ENCODE measurements around the gene KRTAP1-1. TPM values are rescaled to one million over a fixed set of nuclear protein-coding genes. Genes with fewer than 3 reads are reported as not detected.

Gene KRTAP1-1
- total and polyA plus RNA-seq, 7 donors, result not detected

GRCh38 chr17:40995116-40995515, 46.1 kb downstream of the KRTAP1-1 start:
- Histone ChIP-seq H3K4me3 (no peak overlapping the region), H3K4me1 (no peaks in the 10 kb centered on the region), H3K9me3 (no peaks in the 10 kb centered on the region), H3K27ac (no peak overlapping the region), H3K27me3 (ENCODE audit: insufficient read depth in 3 of 3, low read length in 2 of 3) (peaks cover 0 to 5% (median 4%) of the 10 kb centered on the region in 3 donors), H3K36me3 (ENCODE audit: insufficient read depth in 1 of 2, low read depth in 1 of 2) (no peaks in the 10 kb centered on the region)
- ATAC-seq (no peak), DNase-seq (no peak)
- 63 to 74% (median 64%) methylated on average over 1 of the region's 1 CpG for WGBS, 3 donors
- TF ChIP-seq CTCF (IDR thresholded peaks at IDR 0.05), result no peak
- intact Hi-C loops (cut with DNase I), result no loop called here

- H3K27ac ChIP-seq, result no peak within 1 kb of the TSS
- H3K36me3 ChIP-seq (ENCODE audit: insufficient read depth in 1 of 2, low read depth in 1 of 2), result no peaks in the 10 kb centered on the region
- no peak within 1 kb of the TSS for H3K4me3 ChIP-seq
- intact Hi-C loops (cut with DNase I), result no loop called here
- WGBS, 3 donors, result 28 to 35% (median 28%) methylated on average over 4 of the region's 4 CpGs
- no peak for TF ChIP-seq CTCF (IDR thresholded peaks at IDR 0.05)
- peaks cover 0 to 4% (median 0%) of the 10 kb centered on the region in 3 donors for H3K27me3 ChIP-seq (ENCODE audit: insufficient read depth in 3 of 3, low read length in 2 of 3)
- no peaks in the 10 kb centered on the region for H3K4me1 ChIP-seq
- DNase-seq (no peak), ATAC-seq (no peak)
- no peaks in the 10 kb centered on the region for H3K9me3 ChIP-seq
These were observed 47.4 kb downstream of the KRTAP1-1 start, which contains the start of gene KRTAP3-3 for GRCh38 chr17:40993839-40994238. KRTAP3-3 (minus strand) TSS chr17:40994164; CDS start chr17:40994097, 67 bp downstream.

- no peak overlapping the region for H3K4me3 ChIP-seq
- no peak for ATAC-seq
- peaks cover 0 to 4% (median 0%) of the 10 kb centered on the region in 3 donors for H3K27me3 ChIP-seq (ENCODE audit: insufficient read depth in 3 of 3, low read length in 2 of 3)
- H3K9me3 ChIP-seq, result no peaks in the 10 kb centered on the region
- no peak for TF ChIP-seq CTCF (IDR thresholded peaks at IDR 0.05)
- 93 to 95% (median 94%) methylated on average over 2 of the region's 2 CpGs for WGBS, 3 donors
- no peak for DNase-seq
- intact Hi-C loops (cut with DNase I), result no loop called here
- H3K27ac ChIP-seq, result no peak overlapping the region
- no peaks in the 10 kb centered on the region for H3K36me3 ChIP-seq (ENCODE audit: insufficient read depth in 1 of 2, low read depth in 1 of 2)
- H3K4me1 ChIP-seq, result no peaks in the 10 kb centered on the region
These were observed 48.2 kb downstream of the KRTAP1-1 start for GRCh38 chr17:40993084-40993483.

- no peak for ATAC-seq
- 61 to 79% (median 72%) methylated on average over 3 of the region's 3 CpGs for WGBS, 3 donors
These were observed 48.6 kb downstream of the KRTAP1-1 start for GRCh38 chr17:40992666-40993065.

More at GRCh38 chr17:40992666-40993065, 48.6 kb downstream of the KRTAP1-1 start:
- intact Hi-C loops (cut with DNase I), result no loop called here
- no peak overlapping the region for H3K27ac ChIP-seq
- H3K9me3 ChIP-seq, result no peaks in the 10 kb centered on the region
- H3K27me3 ChIP-seq (ENCODE audit: insufficient read depth in 3 of 3, low read length in 2 of 3), result peaks cover 0 to 4% (median 0%) of the 10 kb centered on the region in 3 donors
- no peaks in the 10 kb centered on the region for H3K36me3 ChIP-seq (ENCODE audit: insufficient read depth in 1 of 2, low read depth in 1 of 2)
- no peaks in the 10 kb centered on the region for H3K4me1 ChIP-seq
- no peak overlapping the region for H3K4me3 ChIP-seq
- no peak for TF ChIP-seq CTCF (IDR thresholded peaks at IDR 0.05)
- DNase-seq, result no peak

Other genes starting within 250 kb of the KRTAP1-1 start
Only the 30 nearest of the 37 such genes appear.
- not detected for gene KRT12, start 174.2 kb downstream of the KRTAP1-1 start, total RNA-seq
- not detected for gene KRT12, start 174.2 kb downstream of the KRTAP1-1 start, polyA plus RNA-seq
- gene KRT20, start 156.2 kb downstream of the KRTAP1-1 start, total RNA-seq, result under 1 TPM in 1 of 4 donors, not detected in 3; 0.21 TPM
- under 1 TPM in 2 of 3 donors, not detected in 1; 0.08 to 0.35 TPM for gene KRT20, start 156.2 kb downstream of the KRTAP1-1 start, polyA plus RNA-seq
- 1 to 10 TPM in 1 of 4 donors, under 1 TPM in 1, not detected in 2; 0.25 to 1.5 TPM for gene KRT23, start 103.8 kb downstream of the KRTAP1-1 start, total RNA-seq
- gene KRT23, start 103.8 kb downstream of the KRTAP1-1 start, polyA plus RNA-seq, result under 1 TPM in 1 of 3 donors, not detected in 2; 0.03 TPM
- gene KRT39, start 74.5 kb downstream of the KRTAP1-1 start, total RNA-seq, result not detected
- gene KRT39, start 74.5 kb downstream of the KRTAP1-1 start, polyA plus RNA-seq, result not detected
- gene KRT40, start 57.1 kb downstream of the KRTAP1-1 start, total RNA-seq, result not detected
- gene KRT40, start 57.1 kb downstream of the KRTAP1-1 start, polyA plus RNA-seq, result not detected
- gene KRTAP3-3, start 47.3 kb downstream of the KRTAP1-1 start, total RNA-seq, result not detected
- gene KRTAP3-3, start 47.3 kb downstream of the KRTAP1-1 start, polyA plus RNA-seq, result not detected
- not detected for gene KRTAP3-2, start 41.5 kb downstream of the KRTAP1-1 start, total RNA-seq
- not detected for gene KRTAP3-2, start 41.5 kb downstream of the KRTAP1-1 start, polyA plus RNA-seq
- gene KRTAP3-1, start 32.3 kb downstream of the KRTAP1-1 start, total RNA-seq, result not detected
- not detected for gene KRTAP3-1, start 32.3 kb downstream of the KRTAP1-1 start, polyA plus RNA-seq
- gene KRTAP1-5, start 14.2 kb downstream of the KRTAP1-1 start, total RNA-seq, result not detected
- gene KRTAP1-5, start 14.2 kb downstream of the KRTAP1-1 start, polyA plus RNA-seq, result not detected
- gene KRTAP1-4, start 11.3 kb downstream of the KRTAP1-1 start, total RNA-seq, result not detected
- gene KRTAP1-4, start 11.3 kb downstream of the KRTAP1-1 start, polyA plus RNA-seq, result not detected
- gene KRTAP1-3, start 6.6 kb downstream of the KRTAP1-1 start, total RNA-seq, result not detected
- not detected for gene KRTAP1-3, start 6.6 kb downstream of the KRTAP1-1 start, polyA plus RNA-seq
- gene KRTAP2-1, start 5.9 kb upstream of the KRTAP1-1 start, total RNA-seq, result not detected
- gene KRTAP2-1, start 5.9 kb upstream of the KRTAP1-1 start, polyA plus RNA-seq, result not detected
- gene KRTAP2-2, start 13.8 kb upstream of the KRTAP1-1 start, total RNA-seq, result not detected
- gene KRTAP2-2, start 13.8 kb upstream of the KRTAP1-1 start, polyA plus RNA-seq, result not detected
- gene KRTAP2-3, start 18.7 kb upstream of the KRTAP1-1 start, total RNA-seq, result not detected
- not detected for gene KRTAP2-3, start 18.7 kb upstream of the KRTAP1-1 start, polyA plus RNA-seq
- gene KRTAP2-4, start 24.4 kb upstream of the KRTAP1-1 start, total RNA-seq, result not detected
- gene KRTAP2-4, start 24.4 kb upstream of the KRTAP1-1 start, polyA plus RNA-seq, result not detected
- gene KRTAP4-7, start 42.7 kb upstream of the KRTAP1-1 start, total RNA-seq, result not detected
- gene KRTAP4-7, start 42.7 kb upstream of the KRTAP1-1 start, polyA plus RNA-seq, result not detected
- not detected for gene KRTAP4-8, start 56.7 kb upstream of the KRTAP1-1 start, total RNA-seq
- gene KRTAP4-8, start 56.7 kb upstream of the KRTAP1-1 start, polyA plus RNA-seq, result not detected
- gene KRTAP4-16, start 60.8 kb upstream of the KRTAP1-1 start, total RNA-seq, result not detected
- gene KRTAP4-16, start 60.8 kb upstream of the KRTAP1-1 start, polyA plus RNA-seq, result not detected
- gene KRTAP4-9, start 63.9 kb upstream of the KRTAP1-1 start, total RNA-seq, result not detected
- gene KRTAP4-9, start 63.9 kb upstream of the KRTAP1-1 start, polyA plus RNA-seq, result not detected
- not detected for gene KRTAP4-11, start 76.9 kb upstream of the KRTAP1-1 start, total RNA-seq
- not detected for gene KRTAP4-11, start 76.9 kb upstream of the KRTAP1-1 start, polyA plus RNA-seq
- gene KRTAP4-12, start 82.7 kb upstream of the KRTAP1-1 start, total RNA-seq, result not detected
- not detected for gene KRTAP4-12, start 82.7 kb upstream of the KRTAP1-1 start, polyA plus RNA-seq
- not detected for gene KRTAP4-6, start 99.1 kb upstream of the KRTAP1-1 start, total RNA-seq
- gene KRTAP4-6, start 99.1 kb upstream of the KRTAP1-1 start, polyA plus RNA-seq, result not detected
- gene KRTAP4-5, start 108.4 kb upstream of the KRTAP1-1 start, total RNA-seq, result not detected
- not detected for gene KRTAP4-5, start 108.4 kb upstream of the KRTAP1-1 start, polyA plus RNA-seq
- not detected for gene KRTAP4-4, start 119.3 kb upstream of the KRTAP1-1 start, total RNA-seq
- gene KRTAP4-4, start 119.3 kb upstream of the KRTAP1-1 start, polyA plus RNA-seq, result not detected
- not detected for gene KRTAP4-3, start 126.8 kb upstream of the KRTAP1-1 start, total RNA-seq
- not detected for gene KRTAP4-3, start 126.8 kb upstream of the KRTAP1-1 start, polyA plus RNA-seq
- not detected for gene KRTAP4-2, start 136.8 kb upstream of the KRTAP1-1 start, total RNA-seq
- gene KRTAP4-2, start 136.8 kb upstream of the KRTAP1-1 start, polyA plus RNA-seq, result not detected
- gene KRTAP4-1, start 143.5 kb upstream of the KRTAP1-1 start, total RNA-seq, result not detected
- not detected for gene KRTAP4-1, start 143.5 kb upstream of the KRTAP1-1 start, polyA plus RNA-seq
- gene KRTAP9-1, start 148.4 kb upstream of the KRTAP1-1 start, total RNA-seq, result not detected
- not detected for gene KRTAP9-1, start 148.4 kb upstream of the KRTAP1-1 start, polyA plus RNA-seq
- not detected for gene KRTAP9-2, start 185.2 kb upstream of the KRTAP1-1 start, total RNA-seq
- not detected for gene KRTAP9-2, start 185.2 kb upstream of the KRTAP1-1 start, polyA plus RNA-seq
- gene KRTAP9-3, start 191.0 kb upstream of the KRTAP1-1 start, total RNA-seq, result not detected
- gene KRTAP9-3, start 191.0 kb upstream of the KRTAP1-1 start, polyA plus RNA-seq, result not detected